ENCODE measurements around the gene TOM1L2. TPM values are rescaled to one million over a fixed set of nuclear protein-coding genes. Genes with fewer than 3 reads are reported as not detected.

Gene TOM1L2
- total and polyA plus RNA-seq, 2 experiments from 2014 or later: 21.5 to 29.6 TPM

DNA sequence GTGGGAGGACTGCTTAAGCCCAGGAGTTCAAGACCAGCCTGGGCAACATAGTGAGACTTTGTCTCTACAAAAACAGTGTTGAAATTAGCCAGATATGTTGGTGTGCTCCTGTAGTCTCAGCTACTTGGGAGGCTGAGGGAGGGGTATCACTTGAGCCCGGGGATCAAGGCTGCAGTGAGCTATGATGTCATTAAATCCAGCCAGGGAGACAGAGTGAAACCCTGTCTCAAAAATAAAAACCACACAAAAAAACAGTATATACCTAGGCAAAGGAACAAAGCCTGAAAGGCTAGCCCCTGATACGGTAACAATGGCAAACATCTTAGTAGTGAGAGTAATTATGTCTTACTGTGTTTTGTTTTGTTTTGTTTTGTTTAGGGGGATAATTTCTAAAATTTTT is 38.0 kb downstream of the TOM1L2 start:
- Histone ChIP-seq H3K4me2 (no peak overlapping the region), H3K27ac (no peak overlapping the region), H3K9me3 (ENCODE audit: low read depth) (no peaks in the 10 kb centered on the region), H3K9me2 (replicated peaks; ENCODE audit: insufficient read depth) (no peaks in the 10 kb centered on the region), H3K4me3 (no peak overlapping the region), H4K20me1 (ENCODE audit: insufficient read depth, poor library complexity, severe bottlenecking) (no peaks in the 10 kb centered on the region), H3K4me1 (ENCODE audit: insufficient read depth) (peaks cover 31% of the 10 kb centered on the region), H3K79me2 (peaks cover 70% of the 10 kb centered on the region), H2AFZ (no peak overlapping the region), H3K27me3 (no peaks in the 10 kb centered on the region), H3K36me3 (replicated peaks; ENCODE audit: insufficient read depth, low read depth) (no peaks in the 10 kb centered on the region)
- DNase-seq (ENCODE audit: low spot score): no peak
- TF ChIP-seq EZH2phosphoT487 (IDR thresholded peaks at IDR 0.05; ENCODE audit: low read depth, severe bottlenecking, unreplicated experiment) (no peak), EZH2 (IDR thresholded peaks at IDR 0.05; ENCODE audit: borderline replicate concordance) (no peak)
- TF ChIP-seq, protein P1, sequence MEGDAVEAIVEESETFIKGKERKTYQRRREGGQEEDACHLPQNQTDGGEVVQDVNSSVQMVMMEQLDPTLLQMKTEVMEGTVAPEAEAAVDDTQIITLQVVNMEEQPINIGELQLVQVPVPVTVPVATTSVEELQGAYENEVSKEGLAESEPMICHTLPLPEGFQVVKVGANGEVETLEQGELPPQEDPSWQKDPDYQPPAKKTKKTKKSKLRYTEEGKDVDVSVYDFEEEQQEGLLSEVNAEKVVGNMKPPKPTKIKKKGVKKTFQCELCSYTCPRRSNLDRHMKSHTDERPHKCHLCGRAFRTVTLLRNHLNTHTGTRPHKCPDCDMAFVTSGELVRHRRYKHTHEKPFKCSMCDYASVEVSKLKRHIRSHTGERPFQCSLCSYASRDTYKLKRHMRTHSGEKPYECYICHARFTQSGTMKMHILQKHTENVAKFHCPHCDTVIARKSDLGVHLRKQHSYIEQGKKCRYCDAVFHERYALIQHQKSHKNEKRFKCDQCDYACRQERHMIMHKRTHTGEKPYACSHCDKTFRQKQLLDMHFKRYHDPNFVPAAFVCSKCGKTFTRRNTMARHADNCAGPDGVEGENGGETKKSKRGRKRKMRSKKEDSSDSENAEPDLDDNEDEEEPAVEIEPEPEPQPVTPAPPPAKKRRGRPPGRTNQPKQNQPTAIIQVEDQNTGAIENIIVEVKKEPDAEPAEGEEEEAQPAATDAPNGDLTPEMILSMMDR (IDR thresholded peaks at IDR 0.05; ENCODE audit: poor library complexity): no peak
- WGBS (ENCODE audit: low lambda C conversion rate, missing lambda C conversion rate): 78% methylated on average over 2 of the region's 2 CpGs

DNA sequence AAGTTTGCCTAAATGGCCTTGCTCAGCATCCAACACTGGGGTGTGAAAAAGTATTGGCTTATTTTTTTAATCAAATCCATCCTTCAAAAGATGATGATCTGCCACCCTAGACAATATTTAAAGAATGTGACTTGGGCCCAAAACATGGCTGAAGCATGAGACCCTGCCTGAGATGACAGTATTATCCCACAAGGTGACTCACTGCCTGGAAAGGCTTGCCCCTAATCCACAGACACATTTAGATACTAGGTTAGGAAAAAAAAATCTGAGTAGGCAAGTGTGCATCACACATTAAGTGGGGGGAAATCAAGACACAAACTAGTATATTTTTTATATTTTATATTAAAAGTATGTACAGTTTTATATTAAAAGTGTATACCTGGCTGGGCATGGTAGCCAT is 38.4 kb downstream of the TOM1L2 start:
- no peaks in the 10 kb centered on the region for H4K20me1 ChIP-seq (ENCODE audit: insufficient read depth, poor library complexity, severe bottlenecking)
- H3K9me3 ChIP-seq (ENCODE audit: low read depth): no peaks in the 10 kb centered on the region
- no peak overlapping the region for H3K4me2 ChIP-seq
- H3K36me3 ChIP-seq (replicated peaks; ENCODE audit: insufficient read depth, low read depth): no peaks in the 10 kb centered on the region
- no peak overlapping the region for H3K4me3 ChIP-seq
- H3K4me1 ChIP-seq (ENCODE audit: insufficient read depth): peaks cover 31% of the 10 kb centered on the region
- H3K27ac ChIP-seq: no peak overlapping the region
- no peak for DNase-seq (ENCODE audit: low spot score)
- H3K27me3 ChIP-seq: no peaks in the 10 kb centered on the region
- TF ChIP-seq EZH2phosphoT487 (IDR thresholded peaks at IDR 0.05; ENCODE audit: low read depth, severe bottlenecking, unreplicated experiment) (no peak), EZH2 (IDR thresholded peaks at IDR 0.05; ENCODE audit: borderline replicate concordance) (no peak)
- TF ChIP-seq, protein P1 (IDR thresholded peaks at IDR 0.05; ENCODE audit: poor library complexity): no peak
- H3K79me2 ChIP-seq: peaks cover 66% of the 10 kb centered on the region
- no peak overlapping the region for H2AFZ ChIP-seq
- no peaks in the 10 kb centered on the region for H3K9me2 ChIP-seq (replicated peaks; ENCODE audit: insufficient read depth)

DNA sequence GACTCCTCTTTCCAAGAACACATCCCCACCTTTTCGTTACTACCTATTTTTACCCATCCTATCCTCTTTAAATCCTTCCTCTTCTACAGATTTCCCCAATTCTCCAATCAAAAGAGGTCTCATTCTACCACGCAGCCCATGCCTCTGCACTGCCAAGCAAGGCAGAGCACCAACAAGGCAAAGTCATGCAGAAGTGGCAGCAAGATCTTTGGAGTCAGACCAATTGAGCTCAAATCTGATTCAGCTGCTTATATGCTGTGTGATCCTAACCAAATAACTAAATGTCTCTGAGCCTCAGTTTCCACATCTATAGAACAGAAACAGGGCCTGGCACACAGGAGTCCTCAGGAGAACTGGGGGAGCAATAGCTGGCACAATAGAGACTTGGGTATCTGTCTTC is 41.0 kb downstream of the TOM1L2 start:
- Histone ChIP-seq H3K27me3 (no peaks in the 10 kb centered on the region), H3K4me2 (no peak overlapping the region), H3K9me3 (ENCODE audit: low read depth) (no peaks in the 10 kb centered on the region), H4K20me1 (ENCODE audit: insufficient read depth, poor library complexity, severe bottlenecking) (no peaks in the 10 kb centered on the region), H3K27ac (no peak overlapping the region), H3K4me3 (no peak overlapping the region), H2AFZ (no peak overlapping the region), H3K4me1 (ENCODE audit: insufficient read depth) (peaks cover 11% of the 10 kb centered on the region), H3K9me2 (replicated peaks; ENCODE audit: insufficient read depth) (no peaks in the 10 kb centered on the region), H3K36me3 (replicated peaks; ENCODE audit: insufficient read depth, low read depth) (no peaks in the 10 kb centered on the region), H3K79me2 (peaks cover 64% of the 10 kb centered on the region)
- no peak for TF ChIP-seq EZH2 (IDR thresholded peaks at IDR 0.05; ENCODE audit: borderline replicate concordance)
- TF ChIP-seq, protein P1 (IDR thresholded peaks at IDR 0.05; ENCODE audit: poor library complexity): no peak
- no peak for TF ChIP-seq EZH2phosphoT487 (IDR thresholded peaks at IDR 0.05; ENCODE audit: low read depth, severe bottlenecking, unreplicated experiment)
- 94% methylated on average over 2 of the region's 2 CpGs for WGBS (ENCODE audit: low lambda C conversion rate, missing lambda C conversion rate)
- no peak for DNase-seq (ENCODE audit: low spot score)

DNA sequence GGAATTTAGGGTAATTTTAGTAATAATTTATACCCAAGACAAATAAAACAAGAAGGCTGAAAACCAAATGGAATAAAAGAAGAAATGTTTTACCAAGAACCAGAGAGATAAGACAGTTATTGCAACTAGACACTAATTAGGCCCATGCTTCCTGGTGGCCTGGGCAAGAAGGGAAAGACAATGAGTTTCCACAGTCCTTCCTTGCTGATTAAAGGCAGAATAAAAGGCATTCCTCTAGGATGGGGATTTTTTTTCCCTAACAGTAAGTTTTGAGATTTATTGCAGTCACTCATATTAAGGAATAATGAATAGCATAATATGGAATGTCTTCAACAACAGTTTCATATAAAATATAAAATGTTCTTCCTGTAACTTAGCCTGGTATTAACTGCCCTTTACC is 41.5 kb downstream of the TOM1L2 start:
- H3K79me2 ChIP-seq: peaks cover 68% of the 10 kb centered on the region
- DNase-seq (ENCODE audit: low spot score): no peak
- TF ChIP-seq EZH2phosphoT487 (IDR thresholded peaks at IDR 0.05; ENCODE audit: low read depth, severe bottlenecking, unreplicated experiment) (no peak), EZH2 (IDR thresholded peaks at IDR 0.05; ENCODE audit: borderline replicate concordance) (no peak)
- TF ChIP-seq, protein P1 (IDR thresholded peaks at IDR 0.05; ENCODE audit: poor library complexity): no peak
- H2AFZ ChIP-seq: no peak overlapping the region
- H3K4me1 ChIP-seq (ENCODE audit: insufficient read depth): peaks cover 8% of the 10 kb centered on the region
- no peaks in the 10 kb centered on the region for H3K9me2 ChIP-seq (replicated peaks; ENCODE audit: insufficient read depth)
- no peaks in the 10 kb centered on the region for H4K20me1 ChIP-seq (ENCODE audit: insufficient read depth, poor library complexity, severe bottlenecking)
- no peaks in the 10 kb centered on the region for H3K9me3 ChIP-seq (ENCODE audit: low read depth)
- H3K4me2 ChIP-seq: no peak overlapping the region
- no peak overlapping the region for H3K4me3 ChIP-seq
- H3K36me3 ChIP-seq (replicated peaks; ENCODE audit: insufficient read depth, low read depth): no peaks in the 10 kb centered on the region
- H3K27ac ChIP-seq: no peak overlapping the region
- H3K27me3 ChIP-seq: no peaks in the 10 kb centered on the region
